ENCODE results near the gene SDR42E1.
"Not testable (repeated sequence)": the region's sequence is repeated elsewhere in the genome, so short reads cannot be mapped to it uniquely, and the experiment has no call there.

Gene SDR42E1

GRCh38 chr16:81992859-81993258, 18.4 kb downstream of the SDR42E1 start:
- no peak overlapping the region for H3K4me3 ChIP-seq (ENCODE audit: low read depth, low read length)
- TF ChIP-seq CTCF (IDR thresholded peaks at IDR 0.05; ENCODE audit: low read depth, low read length): no peak

DNA sequence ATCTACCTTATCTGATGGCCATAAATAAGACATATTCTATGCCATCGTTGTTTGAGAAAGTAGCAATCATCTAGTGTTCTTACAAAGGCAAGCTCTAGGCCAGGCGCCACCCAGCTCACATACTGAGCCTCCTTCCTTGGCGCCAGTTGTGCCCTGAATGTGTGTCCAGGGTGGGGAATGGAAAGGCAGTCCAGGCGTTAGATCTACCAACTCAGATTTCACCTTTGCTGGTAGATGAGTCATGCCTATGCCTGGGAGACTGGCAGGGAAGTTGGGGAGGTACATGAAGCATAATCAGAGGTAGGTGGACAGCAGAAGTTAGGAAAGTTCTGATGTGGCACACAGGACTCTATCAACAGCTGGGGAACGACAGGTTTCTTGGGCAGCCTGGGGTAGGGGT, 23.6 kb downstream of the SDR42E1 start:
- TF ChIP-seq CTCF (IDR thresholded peaks at IDR 0.05; ENCODE audit: low read depth, low read length): no peak
- no peak overlapping the region for H3K4me3 ChIP-seq (ENCODE audit: low read depth, low read length)

- TF ChIP-seq CTCF (IDR thresholded peaks at IDR 0.05; ENCODE audit: low read depth, low read length): no peak
These were observed 24.1 kb downstream of the SDR42E1 start for GRCh38 chr16:81987121-81987520.

DNA sequence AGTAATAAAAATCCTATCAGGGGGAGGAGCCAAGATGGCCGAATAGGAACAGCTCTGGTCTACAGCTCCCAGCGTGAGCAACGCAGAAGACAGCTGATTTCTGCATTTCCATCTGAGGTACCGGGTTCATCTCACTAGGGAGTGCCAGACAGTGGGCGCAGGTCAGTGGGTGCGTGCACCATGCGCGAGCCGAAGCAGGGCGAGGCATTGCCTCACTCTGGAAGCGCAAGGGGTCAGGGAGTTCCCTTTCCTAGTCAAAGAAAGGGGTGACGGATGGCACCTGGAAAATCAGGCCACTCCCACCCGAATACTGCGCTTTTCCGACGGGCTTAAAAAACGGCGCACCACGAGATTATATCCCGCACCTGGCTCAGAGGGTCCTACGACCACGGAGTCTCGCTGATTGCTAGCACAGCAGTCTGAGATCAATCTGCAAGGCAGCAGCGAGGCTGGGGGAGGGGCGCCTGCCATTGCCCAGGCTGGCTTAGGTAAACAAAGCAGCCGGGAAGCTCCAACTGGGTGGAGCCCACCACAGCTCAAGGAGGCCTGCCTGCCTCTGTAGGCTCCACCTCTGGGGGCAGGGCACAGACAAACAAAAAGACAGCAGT, 33.8 kb downstream of the SDR42E1 start:
- H3K4me3 ChIP-seq (ENCODE audit: low read depth, low read length): not testable (repeated sequence)

More at GRCh38 chr16:81987121-81987520, 24.1 kb downstream of the SDR42E1 start:
- no peak overlapping the region for H3K4me3 ChIP-seq (ENCODE audit: low read depth, low read length)

DNA sequence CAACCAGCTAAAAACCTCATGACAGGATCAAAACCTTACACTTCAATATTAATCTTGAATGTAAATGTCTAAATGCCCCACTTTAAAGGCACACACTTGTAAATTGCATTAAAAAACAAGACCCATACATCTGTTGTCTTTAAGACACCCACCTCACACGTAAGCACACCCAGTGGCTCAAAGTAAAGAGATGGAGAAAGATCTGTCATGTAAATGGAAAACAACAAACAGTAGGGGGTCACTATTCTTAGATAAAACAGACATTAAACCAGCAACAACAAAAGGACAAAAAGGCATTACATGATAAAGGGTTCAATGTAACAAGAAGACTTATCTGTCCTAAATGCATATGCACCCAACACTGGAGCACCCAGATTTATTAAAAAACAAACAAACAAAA, 35.6 kb downstream of the SDR42E1 start:
- TF ChIP-seq CTCF (IDR thresholded peaks at IDR 0.05; ENCODE audit: low read depth, low read length): no peak
- no peak overlapping the region for H3K4me3 ChIP-seq (ENCODE audit: low read depth, low read length)

DNA sequence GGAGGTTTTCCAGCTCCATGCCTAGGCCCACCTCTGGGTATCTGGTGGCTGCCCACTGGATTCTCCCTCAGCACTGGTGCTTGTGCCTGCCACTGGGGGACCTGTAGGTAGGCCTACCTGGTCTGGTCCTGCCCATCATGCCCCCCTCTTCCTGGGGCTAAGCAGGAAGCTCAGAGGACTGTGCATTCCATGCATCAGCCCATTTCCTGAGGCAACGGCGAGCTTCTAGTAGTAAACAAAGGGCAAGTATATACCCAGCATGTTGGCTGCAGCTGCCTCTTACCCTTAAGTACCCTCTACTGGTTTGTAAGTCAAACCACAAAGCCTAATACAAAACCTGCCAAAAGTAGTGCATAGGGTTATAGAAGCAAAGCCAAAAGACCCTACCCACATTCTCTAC, 37.5 kb downstream of the SDR42E1 start:
- no peak for TF ChIP-seq CTCF (IDR thresholded peaks at IDR 0.05; ENCODE audit: low read depth, low read length)
- no peak overlapping the region for H3K4me3 ChIP-seq (ENCODE audit: low read depth, low read length)

GRCh38 chr16:81971853-81972252, 39.4 kb downstream of the SDR42E1 start:
- H3K4me3 ChIP-seq (ENCODE audit: low read depth, low read length): no peak overlapping the region
- TF ChIP-seq CTCF (IDR thresholded peaks at IDR 0.05; ENCODE audit: low read depth, low read length): no peak

DNA sequence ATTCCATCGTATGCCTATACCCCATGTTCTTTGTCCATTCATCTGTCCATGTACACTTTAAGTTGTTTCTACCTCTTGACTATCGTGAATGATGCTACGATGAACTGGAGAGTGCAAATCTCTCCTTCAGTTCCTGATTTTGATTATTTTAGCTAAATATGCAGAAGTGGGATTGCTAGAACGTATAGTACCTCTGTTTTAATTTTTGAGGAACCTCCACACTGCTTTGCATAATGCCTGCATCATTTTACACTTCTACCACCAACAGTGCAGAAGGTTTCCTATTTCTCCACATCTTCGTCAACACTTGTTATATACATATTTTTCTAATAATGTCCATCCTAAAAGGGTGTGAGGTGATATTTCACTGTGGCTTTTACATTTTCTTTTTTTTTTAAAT, 43.9 kb downstream of the SDR42E1 start:
- no peak for TF ChIP-seq CTCF (IDR thresholded peaks at IDR 0.05; ENCODE audit: low read depth, low read length)
- no peak overlapping the region for H3K4me3 ChIP-seq (ENCODE audit: low read depth, low read length)
